Measurements from ENCODE around the gene ERN2. TPM values are rescaled to one million over a fixed set of nuclear protein-coding genes. Genes with fewer than 3 reads are reported as not detected.
"Not testable (repeated sequence)": the region's sequence is repeated elsewhere in the genome, so short reads cannot be mapped to it uniquely, and the experiment has no call there.

Gene ERN2
- not detected for total RNA-seq
- long read RNA-seq = 0 reads

DNA sequence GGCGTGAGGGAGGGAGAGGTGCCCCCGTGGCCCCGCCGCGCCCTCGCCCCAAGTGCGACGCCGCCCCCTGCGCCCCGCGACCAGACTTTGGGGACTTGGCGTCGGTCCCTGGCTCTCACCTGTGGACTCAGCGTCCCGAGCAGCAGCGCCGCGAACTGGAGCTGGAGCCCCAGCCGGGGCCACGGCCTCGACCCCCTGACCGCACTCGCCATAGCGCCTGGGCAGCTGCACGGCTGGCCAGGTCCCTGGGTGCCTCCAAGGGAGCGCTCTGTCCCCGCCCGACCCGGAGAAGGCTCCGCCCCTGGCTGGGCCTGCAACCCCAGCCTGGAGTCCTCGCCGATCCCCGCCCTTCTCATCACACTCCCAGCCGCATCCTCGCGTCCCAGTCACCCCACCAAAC is at the start of gene ERN2:
TSS of gene ERN2 (minus strand) at position 247 of the 400 bp plus-strand sequence. CDS start at position 212, 35 bp downstream.
- intact Hi-C loops (cut with DNase I) = no loop called here
- ATAC-seq (ENCODE audit: poor library complexity) = no peak
- no peak for DNase-seq

DNA sequence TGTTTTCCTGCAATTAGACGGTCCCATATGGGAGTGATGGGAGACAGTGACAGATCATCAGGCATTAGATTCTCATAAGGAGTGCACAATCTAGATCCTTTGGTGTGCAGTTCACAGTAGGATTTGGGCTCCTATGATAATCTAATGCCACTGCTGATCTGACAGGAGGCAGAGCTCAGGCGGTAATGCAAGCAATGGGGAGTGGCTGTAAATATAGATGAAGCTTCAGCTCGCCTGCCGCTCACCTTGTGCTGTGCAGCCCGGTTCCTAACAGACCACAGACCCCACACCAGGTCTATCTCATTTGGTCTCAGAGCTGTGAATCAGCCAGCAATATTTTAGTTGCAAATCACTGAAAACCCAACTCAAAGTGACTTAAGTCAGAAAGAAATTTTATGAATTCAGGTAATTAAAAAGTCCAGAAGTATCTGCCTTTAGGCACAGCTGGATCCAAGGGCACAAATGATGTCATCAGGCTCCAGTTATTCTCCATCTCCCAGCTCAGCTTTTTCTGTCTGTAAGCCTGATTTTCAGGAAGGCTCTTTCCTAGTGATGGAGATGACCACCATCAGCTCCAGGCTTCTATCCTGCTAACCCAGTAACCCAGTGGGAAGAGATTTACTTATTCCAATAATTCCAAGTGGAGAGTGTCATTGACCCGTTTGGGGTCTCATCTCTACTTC is 45.1 kb upstream of the ERN2 start:
- ATAC-seq (ENCODE audit: poor library complexity) = no peak
- intact Hi-C loops (cut with DNase I) = no loop called here
- no peak for DNase-seq

DNA sequence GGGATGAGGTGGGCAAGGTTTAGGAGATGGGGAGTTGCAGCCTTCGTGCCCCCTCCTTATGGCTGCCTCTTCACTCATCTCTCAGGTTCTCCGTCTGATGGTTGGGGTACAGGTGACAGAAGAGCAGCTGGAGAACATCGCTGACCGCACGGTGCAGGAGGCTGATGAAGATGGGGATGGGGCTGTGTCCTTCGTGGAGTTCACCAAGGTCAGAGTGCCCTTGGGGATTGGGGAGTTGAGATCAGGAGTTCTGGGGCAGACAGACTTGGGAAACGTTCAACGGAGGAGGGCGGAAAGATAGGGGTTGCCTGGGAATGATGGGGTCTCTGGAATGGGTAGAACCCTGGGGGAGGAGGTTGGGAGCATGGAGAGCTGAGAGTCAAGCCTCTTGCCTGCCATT is 44.1 kb upstream of the ERN2 start:
- intact Hi-C loops (cut with DNase I) = no loop called here
- no peak for DNase-seq

DNA sequence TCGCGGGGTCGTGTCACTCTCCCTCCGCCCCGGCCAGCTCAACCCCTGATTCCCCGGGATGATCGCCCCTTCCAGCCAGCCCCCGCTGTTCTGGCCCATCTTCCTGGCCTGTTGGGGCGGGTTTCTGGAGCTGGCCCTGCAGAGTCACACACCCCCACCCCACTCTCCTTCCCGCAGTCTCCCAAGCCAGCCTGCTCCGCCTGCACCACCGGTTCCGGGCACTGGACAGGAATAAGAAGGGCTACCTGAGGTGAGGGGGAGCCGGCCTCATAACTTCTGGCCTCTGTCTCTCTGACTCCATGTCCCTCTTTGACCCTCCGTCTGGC is 42.4 kb upstream of the ERN2 start:
- no peak for ATAC-seq (ENCODE audit: poor library complexity)
- no peak for DNase-seq
- intact Hi-C loops (cut with DNase I) = no loop called here

More for the DNA sequence above, 44.1 kb upstream of the ERN2 start:
- ATAC-seq (ENCODE audit: poor library complexity) = no peak

DNA sequence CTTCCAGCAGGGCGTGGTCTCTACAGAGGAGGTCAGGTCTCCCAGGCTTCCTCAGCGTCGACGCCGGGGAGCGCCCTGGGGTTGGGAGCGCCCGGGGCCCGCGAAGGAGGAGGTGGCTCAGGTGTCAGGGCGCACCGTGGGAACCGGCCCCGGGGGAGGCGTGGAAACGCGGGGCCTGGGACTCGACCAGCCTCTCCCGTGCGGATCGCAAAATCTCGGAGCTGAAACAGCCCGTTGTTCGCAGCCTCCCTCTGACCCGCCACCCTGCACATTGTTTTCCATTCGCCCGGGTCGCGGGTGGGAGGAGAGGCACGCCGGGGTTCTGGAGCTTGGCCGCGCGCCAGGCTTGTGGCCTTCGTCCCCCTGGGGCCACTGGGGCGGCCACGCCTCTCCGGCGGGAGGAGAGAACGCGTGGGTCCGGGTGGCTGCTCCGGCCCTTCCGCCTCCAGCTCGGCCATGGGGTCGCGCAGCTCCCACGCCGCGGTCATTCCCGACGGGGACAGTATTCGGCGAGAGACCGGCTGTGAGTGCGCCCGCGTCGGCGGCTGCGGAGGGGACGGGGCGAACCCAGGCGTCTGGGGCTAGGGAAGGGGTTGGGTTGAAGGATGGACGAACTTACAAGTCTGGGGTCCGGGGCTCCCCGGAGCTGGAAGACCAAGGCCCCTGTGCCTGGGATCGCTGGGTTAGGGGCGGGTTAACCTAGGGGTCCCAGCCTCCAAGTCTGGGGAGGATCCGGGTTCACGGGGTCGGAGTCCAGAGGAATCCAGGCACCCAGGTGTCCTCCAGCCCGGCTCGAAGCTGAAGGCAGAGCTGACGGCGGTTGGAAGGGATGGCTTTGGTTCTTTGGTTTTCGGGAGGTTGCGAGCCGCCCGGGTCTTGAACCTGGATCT is 41.8 kb upstream of the ERN2 start, which contains the start of gene CHP2:
TSS of gene CHP2 (plus strand) at position 433 of the 890 bp plus-strand sequence. CDS start at position 457, 24 bp downstream.
- ATAC-seq (ENCODE audit: poor library complexity) (no peak), DNase-seq (no peak)
- intact Hi-C loops (cut with DNase I) = no loop called here

DNA sequence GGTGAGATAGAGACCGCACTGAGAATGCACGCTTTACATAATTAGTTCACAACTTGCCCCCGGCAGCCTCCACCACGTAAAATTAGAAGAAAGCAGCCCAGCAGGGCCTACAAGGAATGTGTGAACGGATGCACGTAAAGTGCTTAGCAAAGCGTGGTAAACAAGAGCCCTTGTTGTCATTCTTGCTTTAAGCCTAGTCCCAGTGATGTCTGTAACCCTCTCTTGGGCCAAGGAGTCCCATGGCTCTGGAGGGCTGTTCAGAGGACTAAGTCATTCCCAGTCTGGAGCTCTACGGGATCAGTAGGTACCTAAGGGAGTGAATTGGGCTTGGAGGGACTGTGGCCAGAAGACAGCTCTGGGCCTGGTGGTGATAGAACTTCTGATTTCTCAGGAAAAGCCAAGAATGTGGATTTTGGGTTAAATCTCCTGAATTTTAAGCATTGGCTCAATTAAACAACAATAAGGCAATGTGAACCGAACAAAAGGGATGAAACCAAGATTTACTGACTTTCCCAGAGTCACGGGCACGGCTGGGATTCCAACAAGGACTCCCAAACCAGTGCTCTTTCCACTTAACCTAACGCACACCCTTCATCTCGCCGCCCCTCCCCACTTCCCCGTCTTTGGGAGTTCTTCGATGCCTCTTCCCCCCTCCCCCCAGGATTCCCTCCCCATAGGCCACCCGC is 41.0 kb upstream of the ERN2 start:
- DNase-seq = no peak
- intact Hi-C loops (cut with DNase I) = no loop called here

DNA sequence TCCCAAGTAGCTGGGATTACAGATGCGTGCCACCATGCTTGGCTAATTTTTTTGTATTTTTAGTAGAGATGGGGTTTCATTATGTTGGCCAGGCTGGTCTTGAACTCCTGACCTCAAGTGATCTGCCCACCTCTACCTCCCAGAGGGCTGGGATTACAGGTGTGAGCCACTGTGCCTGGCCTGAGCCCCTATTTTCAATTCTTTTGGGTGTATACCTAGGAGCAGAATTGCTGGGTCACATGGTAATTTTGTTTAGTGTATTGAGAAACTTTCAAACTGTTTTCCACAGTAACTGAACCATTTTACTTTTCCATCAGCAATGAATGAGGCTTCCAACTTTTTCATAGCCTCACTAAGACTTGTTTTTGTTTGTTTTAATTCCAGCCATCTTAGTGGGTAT is 38.0 kb upstream of the ERN2 start:
- ATAC-seq (ENCODE audit: poor library complexity); DNase-seq; intact Hi-C loops (cut with DNase I): not testable (repeated sequence)

More for the DNA sequence above, 41.0 kb upstream of the ERN2 start:
- ATAC-seq (ENCODE audit: poor library complexity) = no peak

DNA sequence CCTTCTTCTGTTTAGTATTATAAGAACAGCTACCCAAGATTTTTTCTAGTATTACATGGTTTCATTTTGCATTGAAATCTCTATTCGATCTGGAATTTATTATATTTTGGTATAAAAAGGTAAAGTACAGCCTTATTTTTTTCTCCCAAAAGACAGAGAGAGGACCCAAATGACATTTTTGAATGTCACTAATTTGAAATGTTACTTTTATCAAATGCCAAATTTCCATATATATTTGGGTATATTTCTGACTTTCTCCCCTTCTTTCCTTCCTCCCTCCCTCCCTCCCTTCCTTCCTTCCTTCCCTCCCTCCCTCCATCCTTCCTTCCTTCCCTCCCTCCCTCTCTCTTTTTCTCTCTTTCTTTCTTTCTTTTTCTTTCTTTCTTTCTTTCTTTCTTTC is 35.6 kb upstream of the ERN2 start:
- DNase-seq (no peak), ATAC-seq (ENCODE audit: poor library complexity) (no peak)
- intact Hi-C loops (cut with DNase I) = no loop called here

DNA sequence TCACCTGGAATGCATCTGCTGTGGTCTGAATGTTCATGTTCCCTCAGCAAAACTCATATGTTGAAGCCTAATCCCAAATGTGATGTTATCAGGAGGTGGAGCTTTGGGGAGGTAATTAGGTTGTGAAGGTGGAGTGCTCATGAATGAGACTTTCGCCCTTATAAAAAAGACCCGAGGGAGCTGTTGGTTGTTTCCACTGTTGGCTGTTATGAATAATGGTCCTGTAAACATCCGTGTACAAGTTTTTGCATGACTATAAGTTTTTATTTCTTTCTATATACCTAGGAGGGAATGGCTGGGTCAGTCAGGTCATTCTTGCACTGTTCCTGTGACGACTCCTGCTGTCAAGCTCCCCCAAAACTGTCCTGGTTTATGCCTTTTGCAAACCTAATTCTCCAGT is 32.2 kb upstream of the ERN2 start:
- no peak for ATAC-seq (ENCODE audit: poor library complexity)
- intact Hi-C loops (cut with DNase I) = no loop called here
- DNase-seq = no peak

DNA sequence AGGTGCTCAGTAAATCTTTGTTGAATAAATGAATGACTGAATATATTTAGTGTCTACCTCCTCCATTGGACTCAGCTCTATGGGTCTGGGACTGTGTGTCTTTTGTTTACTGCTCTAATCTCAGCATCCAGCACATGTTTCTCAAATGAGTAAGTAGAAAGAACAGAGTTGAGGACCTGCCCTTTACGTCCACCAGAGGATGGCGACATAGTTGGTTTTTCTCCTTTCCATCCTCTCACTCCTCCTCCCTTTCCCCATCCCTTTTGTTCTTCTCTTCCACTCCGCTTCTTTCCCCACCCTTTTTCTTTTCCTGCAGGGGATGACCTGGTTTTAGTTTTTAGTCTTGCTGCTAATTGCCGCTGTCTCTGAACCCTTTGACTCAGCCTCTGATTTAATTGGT is 29.7 kb upstream of the ERN2 start:
- DNase-seq = no peak
- intact Hi-C loops (cut with DNase I) = no loop called here
- no peak for ATAC-seq (ENCODE audit: poor library complexity)

DNA sequence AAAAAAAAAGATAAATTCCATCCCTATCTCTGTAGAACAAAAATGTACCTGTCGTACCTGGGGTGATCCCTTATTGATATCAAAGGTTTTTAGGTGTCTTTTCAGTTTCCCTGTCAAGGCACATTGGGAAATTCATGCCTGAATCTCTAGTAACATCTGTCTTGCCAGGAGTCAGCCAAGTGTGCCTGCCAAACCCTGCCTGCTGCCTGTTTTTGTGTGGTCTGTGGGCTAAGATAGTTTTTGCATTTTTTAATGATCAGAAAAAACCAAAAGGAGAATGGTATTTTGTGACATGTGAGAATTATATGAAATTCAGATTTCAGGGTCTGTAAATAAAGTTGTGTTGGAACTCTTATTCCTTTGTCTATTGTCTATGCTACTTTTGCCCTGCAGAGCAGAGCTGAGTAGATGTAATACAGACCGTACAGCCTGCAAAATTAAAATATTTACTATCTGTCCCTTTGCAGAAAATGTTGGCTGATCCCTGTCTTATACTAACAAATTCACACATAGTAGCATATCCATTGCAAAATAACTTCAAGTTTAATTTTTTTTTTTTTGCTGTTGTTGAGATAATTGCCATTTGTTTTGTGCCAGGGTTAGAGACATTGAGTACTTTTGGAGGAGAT is 28.8 kb upstream of the ERN2 start:
- DNase-seq (no peak), ATAC-seq (ENCODE audit: poor library complexity) (no peak)
- intact Hi-C loops (cut with DNase I) = no loop called here

DNA sequence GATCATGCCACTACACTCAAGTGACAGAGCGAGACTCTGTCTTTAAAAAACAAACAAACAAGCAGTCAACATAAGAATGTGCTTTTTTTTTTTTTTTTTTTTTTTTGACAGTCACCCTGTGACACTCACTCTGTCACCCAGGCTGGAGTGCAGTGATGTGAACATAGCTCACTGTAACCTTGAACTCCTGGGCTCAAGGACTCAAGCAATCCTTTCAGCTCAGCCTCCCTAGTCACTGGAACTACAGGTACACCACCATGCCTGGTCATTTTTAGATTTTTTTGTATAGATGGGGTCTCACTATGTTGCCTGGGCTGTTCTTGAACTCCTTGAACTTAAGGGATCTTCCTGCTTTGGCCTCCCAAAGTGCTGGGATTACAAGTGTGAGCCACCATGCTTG is 26.5 kb upstream of the ERN2 start:
- intact Hi-C loops (cut with DNase I) = no loop called here
- DNase-seq (no peak), ATAC-seq (ENCODE audit: poor library complexity) (no peak)

DNA sequence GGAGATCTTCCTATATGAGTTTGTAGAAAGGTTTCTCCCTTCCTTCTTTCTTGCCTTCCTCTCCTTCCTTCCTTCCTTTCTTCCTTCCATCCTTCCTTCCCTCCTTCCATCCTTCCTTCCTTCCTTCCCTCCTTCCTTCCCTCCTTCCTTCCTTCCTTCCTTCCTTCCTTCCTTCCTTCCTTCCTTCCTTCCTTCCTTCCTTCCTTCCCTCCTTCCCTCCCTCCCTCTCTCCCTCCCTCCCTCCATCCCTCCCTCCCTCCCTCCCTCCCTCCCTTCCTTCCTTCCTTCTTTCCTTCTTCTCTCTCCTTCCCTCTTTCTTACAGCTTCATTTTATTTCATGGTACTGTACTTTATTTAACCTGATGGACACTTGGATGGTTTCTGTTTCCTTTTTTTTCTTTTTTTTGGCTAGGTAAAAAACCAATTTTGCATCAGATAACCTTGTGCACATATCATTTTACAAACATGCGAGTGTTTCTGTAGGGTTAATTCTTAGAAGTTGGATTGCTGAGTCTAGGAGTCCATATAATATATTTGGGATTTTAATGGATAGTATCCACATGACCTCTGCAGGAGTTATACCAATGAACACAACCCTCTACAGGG is 24.5 kb upstream of the ERN2 start:
- DNase-seq; intact Hi-C loops (cut with DNase I); ATAC-seq (ENCODE audit: poor library complexity): not testable (repeated sequence)

DNA sequence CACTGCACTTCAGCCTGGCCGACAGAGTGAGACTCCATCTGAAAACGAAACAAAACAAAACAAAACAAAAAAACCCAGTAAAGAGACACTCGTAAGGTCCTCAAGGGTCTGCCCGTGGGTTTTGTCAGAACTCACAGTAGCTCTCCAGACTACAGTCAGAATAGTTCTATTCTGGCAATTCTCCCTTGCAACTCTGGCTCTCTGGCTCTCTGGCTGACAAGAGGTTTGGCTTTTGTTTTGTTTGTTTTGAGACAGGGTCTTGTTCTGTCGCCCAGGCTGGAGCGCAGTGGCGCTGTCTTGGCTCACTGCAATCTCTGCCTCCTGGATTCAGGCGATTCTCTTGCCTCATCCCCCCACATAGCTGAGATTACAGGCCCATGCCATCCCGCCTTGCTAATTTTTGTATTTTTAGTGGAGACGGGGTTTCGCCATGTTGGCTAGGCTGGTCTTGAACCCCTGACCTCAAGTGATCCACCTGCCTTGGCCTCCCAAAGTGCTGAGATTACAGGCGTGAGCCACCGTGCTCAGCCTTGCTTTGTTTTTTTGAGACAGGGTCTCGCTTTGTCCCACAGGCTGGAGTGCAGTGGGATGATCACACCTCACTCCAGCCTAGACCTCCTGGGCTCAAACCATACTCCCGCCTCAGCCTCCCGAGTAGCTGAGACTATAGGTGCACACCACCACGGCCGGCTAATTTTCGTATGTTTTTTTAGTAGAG is 21.3 kb upstream of the ERN2 start:
- intact Hi-C loops (cut with DNase I) = loop anchor here (5.0 kb wide), 1 partner anchor 278 kb away; no protein-coding TSS in a partner anchor
- ATAC-seq (ENCODE audit: poor library complexity) (no peak), DNase-seq (no peak)

DNA sequence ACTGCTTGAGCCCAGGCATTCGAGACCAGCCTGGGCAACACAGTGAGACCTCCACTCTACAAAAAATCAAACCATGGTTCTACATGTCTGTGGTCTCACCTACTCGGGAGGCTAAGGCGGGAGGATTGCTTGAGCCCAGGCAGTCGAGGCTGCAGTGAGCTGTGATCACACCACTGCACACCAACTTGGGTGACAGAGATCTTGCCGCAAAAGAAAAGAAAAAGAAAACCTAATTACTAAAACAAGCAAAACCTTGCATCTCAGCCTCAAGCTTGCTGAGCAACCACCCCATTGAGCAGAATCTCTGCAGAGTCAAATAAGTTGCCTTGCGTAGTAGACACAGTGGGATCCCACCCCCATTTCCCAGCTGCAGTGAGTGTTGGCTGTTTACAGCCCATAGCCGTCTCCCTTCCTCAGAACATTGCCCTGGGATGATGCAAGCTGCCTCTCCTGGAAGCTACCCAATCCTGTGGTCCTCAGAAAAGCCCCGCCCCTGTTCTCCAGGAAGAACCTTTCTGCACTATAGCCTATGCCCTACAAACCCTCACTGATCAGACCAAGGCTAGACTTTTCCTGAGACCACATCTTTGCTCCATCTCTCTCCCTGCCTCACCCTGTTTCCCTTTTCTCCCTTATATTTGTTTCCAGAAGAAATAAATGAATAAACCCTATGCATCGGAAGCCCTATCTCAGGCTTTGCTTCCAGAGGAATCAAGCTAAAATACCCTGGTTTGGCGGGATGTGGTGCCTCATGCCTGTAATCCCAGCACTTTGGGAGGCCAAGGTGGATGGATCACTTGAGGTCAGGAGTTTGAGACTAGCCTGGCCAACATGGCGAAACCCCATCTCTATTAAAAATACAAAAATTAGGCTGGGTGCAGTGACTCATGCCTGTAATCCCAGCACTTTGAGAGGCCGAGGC is 16.7 kb upstream of the ERN2 start:
- no peak for DNase-seq
- ATAC-seq (ENCODE audit: poor library complexity) = no peak
- intact Hi-C loops (cut with DNase I) = loop anchor here (5.0 kb wide), 1 partner anchor 283 kb away; no protein-coding TSS in a partner anchor

DNA sequence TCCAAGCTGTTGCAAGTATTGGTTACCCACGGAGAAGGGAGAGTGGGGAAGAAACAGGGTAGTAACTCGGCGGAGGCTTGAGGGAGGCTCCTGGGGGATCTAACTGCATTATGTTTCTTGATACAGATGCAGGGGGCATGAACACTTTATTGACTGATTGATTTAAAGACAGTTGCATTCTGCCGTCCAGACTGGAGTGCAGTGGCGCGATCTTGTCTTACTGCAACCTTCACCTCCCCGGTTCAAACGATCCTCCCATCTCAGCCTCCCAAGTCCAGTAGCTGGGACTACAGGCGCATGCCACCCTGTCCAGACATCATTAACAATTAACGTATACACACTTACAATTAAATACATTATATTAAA is 15.1 kb upstream of the ERN2 start:
- ATAC-seq (ENCODE audit: poor library complexity) (no peak), DNase-seq (no peak)
- intact Hi-C loops (cut with DNase I) = no loop called here

DNA sequence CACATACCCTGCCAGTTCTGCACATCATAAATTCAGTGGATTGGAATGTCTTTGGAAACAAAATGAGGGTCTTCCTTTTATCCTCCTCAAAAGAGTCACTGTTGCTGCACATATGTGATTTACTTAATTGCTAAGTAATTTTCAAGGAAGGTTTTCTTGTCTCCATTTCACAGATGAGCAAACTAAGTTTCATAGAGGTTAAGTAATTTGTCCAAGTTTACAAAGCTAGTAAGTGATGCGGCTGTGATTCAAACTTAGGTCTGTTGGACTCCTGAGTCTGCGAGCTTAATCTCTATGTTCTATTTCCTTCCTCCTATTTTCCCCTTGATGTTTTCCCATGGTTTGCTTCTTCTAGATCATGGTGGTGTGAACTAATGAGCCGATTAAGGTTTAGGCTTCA is 13.7 kb upstream of the ERN2 start:
- intact Hi-C loops (cut with DNase I) = no loop called here

More for the DNA sequence above, 13.7 kb upstream of the ERN2 start:
- no peak for ATAC-seq (ENCODE audit: poor library complexity)
- no peak for DNase-seq
